GM12878 (cell line): ENCODE results near the gene GJC3. TPM values are rescaled to one million over a fixed set of nuclear protein-coding genes. Genes with fewer than 3 reads are reported as not detected.
"Not testable (repeated sequence)": the region's sequence is repeated elsewhere in the genome, so short reads cannot be mapped to it uniquely, and the experiment has no call there.

ENCODE experiments used
- ATAC-seq: fragments of 200-7000 bp; cut with Tn5 transposase; 3 replicates; pipeline ENCODE4 v1.9.1; 2020; ENCODE audit warnings: mild to moderate bottlenecking, moderate library complexity
- BruUV-seq: library from RNA; stranded (reverse); fragments of 400-500 nt; replicated peaks from 2 replicates; lab custom pipeline; 2021; lab: Mats Ljungman, UMichigan
- CTCF ChIA-PET: fragments of 300-600 bp; sonication (Branson Sonifier 250); formaldehyde crosslinking; extraction: SDS; loops from one replicate; lab custom pipeline; 2021; ENCODE audit warnings: inconsistent platforms; lab: Yijun Ruan, JAX
- POLR2A ChIA-PET: fragments of 350-600 bp; formaldehyde crosslinking; extraction: SDS; loops from one replicate; lab custom pipeline; 2021; ENCODE audit warnings: inconsistent platforms; lab: Charles Lee
- RAD21 ChIA-PET: fragments of 300-600 bp; sonication (Branson Sonifier 250); formaldehyde crosslinking; loops from one replicate; lab custom pipeline; 2023; ENCODE audit warnings: antibody characterized with exemption; ENCODE audit not compliant: unreplicated experiment; lab: Charles Lee
- SMC1A ChIA-PET: fragments of 300-600 bp; sonication (Branson Sonifier 250); formaldehyde crosslinking; loops from one replicate; lab custom pipeline; 2023; ENCODE audit not compliant: unreplicated experiment, uncharacterized antibody; lab: Charles Lee
- DNase-seq: peaks from one replicate; pipeline ENCODE4 v3.0.0-alpha.2; 2011; ENCODE audit warnings: low read depth, low spot score
- FAIRE-seq: peaks from 3 replicates; lab custom pipeline; 2011; peaks lifted over from hg19 to GRCh38; lab: Jason Lieb, UNC
- H2AFZ ChIP-seq: 2 replicates; pipeline ENCODE4 v1.6.0; 2011; ENCODE audit warnings: low read depth, low read length, control low read depth; ENCODE audit not compliant: control insufficient read depth
- H3K27ac ChIP-seq: 2 replicates; pipeline ENCODE4 v1.5.1; 2011; ENCODE audit warnings: control low read depth; ENCODE audit not compliant: control insufficient read depth, insufficient read depth
- H3K27me3 ChIP-seq, 2 experiments: replicated peaks in 1 of 2; 2 replicates each; pipeline versions ENCODE4 v1.6.0 to v1.6.1; 2011; ENCODE audit warnings: low read length in 1 of 2; ENCODE audit not compliant: control insufficient read depth in 2 of 2, insufficient read depth in 2 of 2
- H3K36me3 ChIP-seq, 2 experiments: 2 replicates each; pipeline ENCODE4 v1.5.1; 2011; ENCODE audit warnings: low read length in 1 of 2; ENCODE audit not compliant: control insufficient read depth in 2 of 2, insufficient read depth in 2 of 2
- H3K4me1 ChIP-seq: 2 replicates; pipeline ENCODE4 v1.6.1; 2011; ENCODE audit warnings: mild to moderate bottlenecking, low read length, moderate library complexity, mixed read lengths; ENCODE audit not compliant: control insufficient read depth, insufficient read depth
- H3K4me2 ChIP-seq: 2 replicates; pipeline ENCODE4 v1.6.0; 2011; ENCODE audit warnings: control low read depth; ENCODE audit not compliant: control insufficient read depth, insufficient read depth
- H3K4me3 ChIP-seq: fragments of 200-600 bp; sonication (generic); 2 replicates; pipeline ENCODE4 v1.5.1; 2016
- H3K79me2 ChIP-seq: 2 replicates; pipeline ENCODE4 v1.6.0; 2011; ENCODE audit warnings: low read length; ENCODE audit not compliant: control insufficient read depth, insufficient read depth
- H3K9ac ChIP-seq: 2 replicates; pipeline ENCODE4 v1.8.0; 2011; ENCODE audit warnings: low read length, control low read depth, mixed read lengths; ENCODE audit not compliant: control insufficient read depth, insufficient read depth
- H3K9me3 ChIP-seq: replicated peaks from 3 replicates; pipeline ENCODE4 v1.5.1; 2011; ENCODE audit warnings: mild to moderate bottlenecking, low read length; ENCODE audit not compliant: control insufficient read depth, insufficient read depth
- H4K20me1 ChIP-seq: 2 replicates; pipeline ENCODE4 v1.6.0; 2011; ENCODE audit not compliant: control insufficient read depth, insufficient read depth
- CBX5 ChIP-seq: sonication (generic); IDR thresholded peaks from 2 replicates; pipeline ENCODE4 v1.6.1; 2016; ENCODE audit warnings: low read depth, moderate library complexity, mild to moderate bottlenecking, inconsistent platforms
- RAD21 ChIP-seq: IDR thresholded peaks from 2 replicates; pipeline ENCODE4 v1.6.1; 2011; ENCODE audit warnings: mild to moderate bottlenecking, low read depth, low read length, moderate library complexity; ENCODE audit not compliant: insufficient read depth
- SMC3 ChIP-seq: IDR thresholded peaks from 2 replicates; pipeline ENCODE4 v1.6.1; 2011; ENCODE audit warnings: low read length, improper control_type of control experiment, borderline replicate concordance
- WGBS: methylation state at CpG from one replicate; pipeline ENCODE4 v1.1.6; 2016; ENCODE audit warnings: low lambda C conversion rate; ENCODE audit not compliant: insufficient replicate concordance, insufficient coverage; ENCODE audit errors: missing lambda C conversion rate; 5-methylcytosine and 5-hydroxymethylcytosine counted together
- in situ Hi-C: fragments of 300-500 bp; cut with MboI; formaldehyde crosslinking; loops from 9 replicates; pipeline ENCODE4 v1.14.3; 2018; ENCODE audit warnings: mixed read lengths
- intact Hi-C: fragments of 100-400 bp; cut with micrococcal nuclease; formaldehyde crosslinking; loops from one replicate; pipeline ENCODE4 v1.14.2; 2022; ENCODE audit not compliant: unreplicated experiment
- polyA plus RNA-seq, 11 experiments: library from polyadenylated mRNA; depleted of rRNA in 4 of 11; unstranded in 6 of 11; stranded (reverse) in 5 of 11; fragments of >200 nt; fragmentation: Nextera tagmentation in 4 of 11; fragmentation: Illumina TruSeq in 1 of 11; extraction: Ambion mirVana in 4 of 11; extraction: Trizol in 1 of 11; gene quantifications; 1 replicate in 1 of 11; 2 replicates in 10 of 11; pipeline versions ENCODE4 v1.2.1 to v1.2.3, GENCODE V29; 2011 to 2016; ENCODE audit warnings: inconsistent platforms in 2 of 11, missing spikeins in 2 of 11, low read depth in 1 of 11
- total RNA-seq, 4 experiments: library from RNA; depleted of rRNA in 3 of 4; stranded (reverse); fragments of >200 nt in 3 of 4; fragmentation: Illumina TruSeq in 1 of 4; extraction: Trizol in 1 of 4; gene quantifications; 2 replicates each; pipeline versions ENCODE4 v1.2.1 to v1.2.3, GENCODE V29; 2013 to 2021
- TF ChIP-seq, protein P1 (sequence below), 3 experiments: IDR thresholded peaks in 2 of 3; conservative IDR thresholded peaks in 1 of 3; 2 replicates each; pipeline ENCODE4 v1.5.1; 2011; ENCODE audit warnings: low read depth in 3 of 3, low read length in 3 of 3, mild to moderate bottlenecking in 3 of 3, control low read depth in 2 of 3, moderate library complexity in 2 of 3, inconsistent platforms in 1 of 3, mixed read lengths in 1 of 3; ENCODE audit not compliant: control insufficient read depth in 2 of 3, insufficient read depth in 1 of 3; ENCODE audit errors: extremely low read depth in 1 of 3

The GJC3 gene
- total and polyA plus RNA-seq, 10 of the 15 experiments (the other 5 are each of a cell fraction or from before 2014, with no cell fraction given), result 0.06 to 0.18 (median 0.09) TPM; not detected in 6

- H3K79me2 ChIP-seq, SMC1A ChIA-PET, H2AFZ ChIP-seq, H3K4me3 ChIP-seq, H3K27me3 ChIP-seq, intact Hi-C loops, in situ Hi-C loops, H3K27ac ChIP-seq, H3K9ac ChIP-seq, H3K36me3 ChIP-seq, H3K4me1 ChIP-seq, ATAC-seq, FAIRE-seq, H3K9me3 ChIP-seq, DNase-seq, H4K20me1 ChIP-seq, BruUV-seq, H3K4me2 ChIP-seq, RAD21 ChIA-PET: not testable (repeated sequence)
- CTCF ChIA-PET, result interaction anchor here (1.1 to 1.7 kb wide), 3 partner anchors 12 to 95 kb away, joined by 3 to 4 read pairs (median 3); partner anchors contain the start of gene TRIM4
- POLR2A ChIA-PET, result interaction anchor here (0.6 kb wide), 1 partner anchor 189 kb away, joined by 6 read pairs; no protein-coding TSS in a partner anchor
- WGBS, result 82% methylated on average over 6 of the region's 6 CpGs
Observed at GRCh38 chr7:99950819-99951218, 21.4 kb upstream of the GJC3 start.

GRCh38 chr7:99949645-99950228 is 20.3 kb upstream of the GJC3 start:
- ChIA-PET RAD21 (no interaction called here), POLR2A (no interaction called here), CTCF (interaction anchor here (1.0 to 1.7 kb wide), 6 partner anchors 11 to 94 kb away, joined by 3 to 4 read pairs (median 3); partner anchors contain the start of gene TRIM4), SMC1A (no interaction called here)
- WGBS, result 18% methylated on average over 3 of the region's 3 CpGs
- peak; percentile 35; the same call in 1 of the 2 replicates for TF ChIP-seq SMC3
- peak; percentile 27; the same call in 1 of the 2 replicates for TF ChIP-seq RAD21
- TF ChIP-seq CBX5, result no peak
- TF ChIP-seq, protein P1, sequence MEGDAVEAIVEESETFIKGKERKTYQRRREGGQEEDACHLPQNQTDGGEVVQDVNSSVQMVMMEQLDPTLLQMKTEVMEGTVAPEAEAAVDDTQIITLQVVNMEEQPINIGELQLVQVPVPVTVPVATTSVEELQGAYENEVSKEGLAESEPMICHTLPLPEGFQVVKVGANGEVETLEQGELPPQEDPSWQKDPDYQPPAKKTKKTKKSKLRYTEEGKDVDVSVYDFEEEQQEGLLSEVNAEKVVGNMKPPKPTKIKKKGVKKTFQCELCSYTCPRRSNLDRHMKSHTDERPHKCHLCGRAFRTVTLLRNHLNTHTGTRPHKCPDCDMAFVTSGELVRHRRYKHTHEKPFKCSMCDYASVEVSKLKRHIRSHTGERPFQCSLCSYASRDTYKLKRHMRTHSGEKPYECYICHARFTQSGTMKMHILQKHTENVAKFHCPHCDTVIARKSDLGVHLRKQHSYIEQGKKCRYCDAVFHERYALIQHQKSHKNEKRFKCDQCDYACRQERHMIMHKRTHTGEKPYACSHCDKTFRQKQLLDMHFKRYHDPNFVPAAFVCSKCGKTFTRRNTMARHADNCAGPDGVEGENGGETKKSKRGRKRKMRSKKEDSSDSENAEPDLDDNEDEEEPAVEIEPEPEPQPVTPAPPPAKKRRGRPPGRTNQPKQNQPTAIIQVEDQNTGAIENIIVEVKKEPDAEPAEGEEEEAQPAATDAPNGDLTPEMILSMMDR (IDR thresholded peaks at IDR 0.05 in 2 of 3, conservative IDR thresholded peaks at IDR 0.05 in 1 of 3; ENCODE audit: control insufficient read depth in 2 of 3, extremely low read depth in 1 of 3, insufficient read depth in 1 of 3, low read depth in 3 of 3, low read length in 3 of 3), result peak; percentile 22 to 31 (median 27); a peak in 5 of 6 replicates
- ATAC-seq (no peak), FAIRE-seq (no peak), DNase-seq (no peak)
- Histone ChIP-seq H3K27me3 (no peaks in the 10 kb centered on the region), H3K4me2 (no peak overlapping the region), H3K79me2 (no peaks in the 10 kb centered on the region), H4K20me1 (no peaks in the 10 kb centered on the region), H2AFZ (no peak overlapping the region), H3K27ac (no peak overlapping the region), H3K9ac (no peak overlapping the region), H3K36me3 (no peaks in the 10 kb centered on the region), H3K4me3 (no peak overlapping the region), H3K4me1 (no peaks in the 10 kb centered on the region), H3K9me3 (no peaks in the 10 kb centered on the region; the same call in 2 of the 3 replicates)
- intact Hi-C loops, result no loop called here
- no TSS peak for BruUV-seq
- in situ Hi-C loops, result no loop called here
